ENCODE results near the gene HIKESHI. TPM values are rescaled to one million over a fixed set of nuclear protein-coding genes. Genes with fewer than 3 reads are reported as not detected.
"Not testable (repeated sequence)": the region's sequence is repeated elsewhere in the genome, so short reads cannot be mapped to it uniquely, and the experiment has no call there.

HIKESHI gene
- total RNA-seq, 4 donors from 2014 or later = 30.1 to 60.9 (median 51.8) TPM

- Histone ChIP-seq H3K4me3 (no peak overlapping the region), H3K27ac (no peak overlapping the region), H3K27me3 (no peaks in the 10 kb centered on the region), H3K36me3 (peaks cover 0 to 26% of the 10 kb centered on the region in 2 donors), H3K9me3 (no peaks in the 10 kb centered on the region), H3K4me1 (no peaks in the 10 kb centered on the region)
- ATAC-seq (no peak), DNase-seq (no peak)
- in situ Hi-C loops (cut with MboI; ENCODE audit: low sequenced_read_pairs in 4 of 4) (no loop called here), intact Hi-C loops (cut with DNase I; ENCODE audit: low total_unique reads) (no loop called here)
- no peak for TF ChIP-seq POLR2A (IDR thresholded peaks at IDR 0.05)
- TF ChIP-seq, protein P1, sequence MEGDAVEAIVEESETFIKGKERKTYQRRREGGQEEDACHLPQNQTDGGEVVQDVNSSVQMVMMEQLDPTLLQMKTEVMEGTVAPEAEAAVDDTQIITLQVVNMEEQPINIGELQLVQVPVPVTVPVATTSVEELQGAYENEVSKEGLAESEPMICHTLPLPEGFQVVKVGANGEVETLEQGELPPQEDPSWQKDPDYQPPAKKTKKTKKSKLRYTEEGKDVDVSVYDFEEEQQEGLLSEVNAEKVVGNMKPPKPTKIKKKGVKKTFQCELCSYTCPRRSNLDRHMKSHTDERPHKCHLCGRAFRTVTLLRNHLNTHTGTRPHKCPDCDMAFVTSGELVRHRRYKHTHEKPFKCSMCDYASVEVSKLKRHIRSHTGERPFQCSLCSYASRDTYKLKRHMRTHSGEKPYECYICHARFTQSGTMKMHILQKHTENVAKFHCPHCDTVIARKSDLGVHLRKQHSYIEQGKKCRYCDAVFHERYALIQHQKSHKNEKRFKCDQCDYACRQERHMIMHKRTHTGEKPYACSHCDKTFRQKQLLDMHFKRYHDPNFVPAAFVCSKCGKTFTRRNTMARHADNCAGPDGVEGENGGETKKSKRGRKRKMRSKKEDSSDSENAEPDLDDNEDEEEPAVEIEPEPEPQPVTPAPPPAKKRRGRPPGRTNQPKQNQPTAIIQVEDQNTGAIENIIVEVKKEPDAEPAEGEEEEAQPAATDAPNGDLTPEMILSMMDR (IDR thresholded peaks at IDR 0.05 in 4 of 5, conservative IDR thresholded peaks at IDR 0.05 in 1 of 5) = no peak
These were observed 35.2 kb downstream of the HIKESHI start for GRCh38 chr11:86337227-86337626.

GRCh38 chr11:86341382-86341781 lies 39.3 kb downstream of the HIKESHI start:
- no peak for DNase-seq
- H3K27me3 ChIP-seq = no peaks in the 10 kb centered on the region
- TF ChIP-seq POLR2A (IDR thresholded peaks at IDR 0.05) = no peak
- H3K4me1 ChIP-seq = no peaks in the 10 kb centered on the region
- H3K9me3 ChIP-seq = no peaks in the 10 kb centered on the region
- in situ Hi-C loops (cut with MboI; ENCODE audit: low sequenced_read_pairs in 4 of 4) (no loop called here), intact Hi-C loops (cut with DNase I; ENCODE audit: low total_unique reads) (no loop called here)
- H3K4me3 ChIP-seq = no peak overlapping the region
- H3K27ac ChIP-seq = no peak overlapping the region
- peaks cover 0 to 21% of the 10 kb centered on the region in 2 donors for H3K36me3 ChIP-seq
- no peak for ATAC-seq

- H3K27me3 ChIP-seq = no peaks in the 10 kb centered on the region
- H3K9me3 ChIP-seq = no peaks in the 10 kb centered on the region
- ATAC-seq = no peak
- in situ Hi-C loops (cut with MboI; ENCODE audit: low sequenced_read_pairs in 4 of 4) = no loop called here
- no peak overlapping the region for H3K27ac ChIP-seq
- intact Hi-C loops (cut with DNase I; ENCODE audit: low total_unique reads) = no loop called here
- DNase-seq = no peak
- H3K36me3 ChIP-seq = peaks cover 0 to 6% of the 10 kb centered on the region in 2 donors
- no peak overlapping the region for H3K4me3 ChIP-seq
- no peaks in the 10 kb centered on the region for H3K4me1 ChIP-seq
- TF ChIP-seq, protein P1 (IDR thresholded peaks at IDR 0.05 in 4 of 5, conservative IDR thresholded peaks at IDR 0.05 in 1 of 5) = no peak
- TF ChIP-seq POLR2A (IDR thresholded peaks at IDR 0.05) = no peak
These were observed 44.5 kb downstream of the HIKESHI start for GRCh38 chr11:86346513-86346912.

DNA sequence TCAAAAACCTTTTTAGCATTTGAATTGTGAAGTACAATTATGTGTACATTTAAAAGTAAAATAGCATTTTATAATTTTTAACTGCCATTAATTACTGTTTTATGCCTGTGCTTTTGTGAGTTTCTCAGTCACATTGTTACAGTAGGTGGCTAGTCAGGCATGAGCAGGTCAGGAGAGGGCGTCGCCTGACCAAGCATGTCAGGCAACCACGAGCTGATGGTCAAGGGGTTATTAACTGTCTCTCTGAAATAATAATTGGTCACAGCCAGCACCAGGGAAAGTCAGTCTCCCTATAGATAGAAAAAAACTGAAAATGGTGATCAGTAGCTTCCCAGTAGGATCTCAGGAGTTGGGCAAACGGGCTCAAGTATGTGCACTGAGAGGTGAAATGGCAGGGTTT lies 53.2 kb downstream of the HIKESHI start:
- Histone ChIP-seq H3K4me1 (no peaks in the 10 kb centered on the region), H3K4me3 (no peak overlapping the region), H3K9me3 (no peaks in the 10 kb centered on the region), H3K27me3 (no peaks in the 10 kb centered on the region), H3K27ac (no peak overlapping the region), H3K36me3 (no peaks in the 10 kb centered on the region)
- in situ Hi-C loops (cut with MboI; ENCODE audit: low sequenced_read_pairs in 4 of 4) = no loop called here
- ATAC-seq (no peak), DNase-seq (no peak)
- TF ChIP-seq, protein P1 (IDR thresholded peaks at IDR 0.05 in 4 of 5, conservative IDR thresholded peaks at IDR 0.05 in 1 of 5) = no peak
- no peak for TF ChIP-seq POLR2A (IDR thresholded peaks at IDR 0.05)
- intact Hi-C loops (cut with DNase I; ENCODE audit: low total_unique reads) = no loop called here

DNA sequence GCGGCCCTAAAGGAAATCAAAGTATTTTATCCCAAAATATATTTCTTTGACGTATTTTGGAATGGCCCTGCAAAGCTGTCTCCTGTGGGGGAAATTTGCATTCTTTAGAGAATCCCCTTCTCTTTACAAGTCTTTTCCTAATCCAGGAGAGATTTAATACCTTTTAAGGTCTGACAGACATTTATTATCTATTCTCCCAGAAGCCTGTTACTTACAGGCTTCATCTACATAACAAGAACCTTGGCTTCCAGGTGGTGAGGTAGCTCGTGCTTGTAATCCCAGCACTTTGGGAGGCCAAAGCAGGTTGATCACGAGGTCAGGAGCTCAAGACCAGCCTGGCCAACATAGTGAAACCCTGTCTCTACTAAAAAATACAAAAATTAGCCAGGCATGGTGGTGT lies 55.4 kb downstream of the HIKESHI start:
- DNase-seq; H3K4me3 ChIP-seq; H3K27me3 ChIP-seq; H3K36me3 ChIP-seq; intact Hi-C loops (cut with DNase I; ENCODE audit: low total_unique reads); H3K27ac ChIP-seq; in situ Hi-C loops (cut with MboI; ENCODE audit: low sequenced_read_pairs in 4 of 4); H3K9me3 ChIP-seq; H3K4me1 ChIP-seq; ATAC-seq: not testable (repeated sequence)

DNA sequence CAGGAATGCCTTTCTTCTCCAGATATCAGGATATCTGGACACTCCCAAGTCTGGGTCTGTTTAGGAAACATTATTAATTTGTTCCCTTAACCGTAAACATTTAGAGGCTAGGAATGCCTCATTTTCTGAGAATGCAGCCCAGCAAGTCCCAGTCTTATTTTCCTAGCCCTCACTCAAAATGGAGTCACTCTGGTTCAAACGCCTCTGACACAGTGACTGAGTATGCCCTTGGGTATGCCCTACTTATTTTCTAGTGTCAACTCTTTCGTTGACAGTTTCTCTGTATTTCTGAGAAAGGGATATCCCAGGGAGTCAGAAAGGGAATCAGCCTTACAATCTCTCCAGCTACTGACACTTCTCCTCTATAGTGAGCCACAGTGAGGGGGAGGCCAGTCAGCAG lies 56.7 kb downstream of the HIKESHI start:
- TF ChIP-seq, protein P1 (IDR thresholded peaks at IDR 0.05 in 4 of 5, conservative IDR thresholded peaks at IDR 0.05 in 1 of 5) = no peak
- TF ChIP-seq POLR2A (IDR thresholded peaks at IDR 0.05) = no peak
- DNase-seq (no peak), ATAC-seq (no peak)
- in situ Hi-C loops (cut with MboI; ENCODE audit: low sequenced_read_pairs in 4 of 4) (no loop called here), intact Hi-C loops (cut with DNase I; ENCODE audit: low total_unique reads) (no loop called here)
- Histone ChIP-seq H3K4me3 (no peak overlapping the region), H3K36me3 (no peaks in the 10 kb centered on the region), H3K9me3 (no peaks in the 10 kb centered on the region), H3K27me3 (no peaks in the 10 kb centered on the region), H3K4me1 (no peaks in the 10 kb centered on the region), H3K27ac (no peak overlapping the region)

Data from gastrocnemius medialis (tissue), 4 donors.